Measurements from ENCODE around the gene NEDD4. TPM values are rescaled to one million over a fixed set of nuclear protein-coding genes. Genes with fewer than 3 reads are reported as not detected.
"Not testable (repeated sequence)": the region's sequence is repeated elsewhere in the genome, so short reads cannot be mapped to it uniquely, and the experiment has no call there.

Gene NEDD4
- total RNA-seq, 2 donors from 2014 or later = 14.5 to 15.3 TPM

GRCh38 chr15:55856506-55857164 lies 136.8 kb downstream of the NEDD4 start:
- no peak overlapping the region for H3K9ac ChIP-seq (ENCODE audit: low read depth in 2 of 2, low read length in 2 of 2)
- no peaks in the 10 kb centered on the region for H3K4me1 ChIP-seq
- no peaks in the 10 kb centered on the region for H3K27me3 ChIP-seq
- no peak for DNase-seq
- no peak overlapping the region for H3K4me3 ChIP-seq
- no peaks in the 10 kb centered on the region for H3K36me3 ChIP-seq
- no peak for TF ChIP-seq CTCF (IDR thresholded peaks at IDR 0.05)
- intact Hi-C loops (cut with DNase I) = no loop called here
- H3K9me3 ChIP-seq = no peaks in the 10 kb centered on the region
- no peak overlapping the region for H3K27ac ChIP-seq

GRCh38 chr15:55853134-55853533 lies 140.3 kb downstream of the NEDD4 start:
- H3K27ac ChIP-seq = no peak overlapping the region
- no peaks in the 10 kb centered on the region for H3K27me3 ChIP-seq
- intact Hi-C loops (cut with DNase I) = no loop called here
- no peak overlapping the region for H3K4me3 ChIP-seq
- no peaks in the 10 kb centered on the region for H3K36me3 ChIP-seq
- no peak for TF ChIP-seq CTCF (IDR thresholded peaks at IDR 0.05)
- no peaks in the 10 kb centered on the region for H3K4me1 ChIP-seq
- no peak overlapping the region for H3K9ac ChIP-seq (ENCODE audit: low read depth in 2 of 2, low read length in 2 of 2)
- no peaks in the 10 kb centered on the region for H3K9me3 ChIP-seq
- DNase-seq = no peak

GRCh38 chr15:55846116-55846707 lies 147.2 kb downstream of the NEDD4 start:
- Histone ChIP-seq H3K9me3 (no peaks in the 10 kb centered on the region), H3K36me3 (no peaks in the 10 kb centered on the region), H3K27me3 (no peaks in the 10 kb centered on the region), H3K27ac (no peak overlapping the region), H3K9ac (ENCODE audit: low read depth in 2 of 2, low read length in 2 of 2) (no peak overlapping the region), H3K4me1 (no peaks in the 10 kb centered on the region), H3K4me3 (no peak overlapping the region)
- TF ChIP-seq CTCF (IDR thresholded peaks at IDR 0.05) = peak; percentile 80
- DNase-seq = peak; percentile 72
- intact Hi-C loops (cut with DNase I) = no loop called here

- not testable (repeated sequence) for H3K36me3 ChIP-seq; H3K9me3 ChIP-seq; DNase-seq; H3K4me1 ChIP-seq; H3K27ac ChIP-seq; H3K4me3 ChIP-seq; H3K27me3 ChIP-seq; H3K9ac ChIP-seq (ENCODE audit: low read depth in 2 of 2, low read length in 2 of 2)
- intact Hi-C loops (cut with DNase I) = loop anchor here (2.0 kb wide), 1 partner anchor 192 kb away; no protein-coding TSS in a partner anchor
Observed at GRCh38 chr15:55842897-55843296, 150.5 kb downstream of the NEDD4 start.

- Histone ChIP-seq H3K4me3 (no peak overlapping the region), H3K9ac (ENCODE audit: low read depth in 2 of 2, low read length in 2 of 2) (no peak overlapping the region), H3K4me1 (no peaks in the 10 kb centered on the region), H3K9me3 (no peaks in the 10 kb centered on the region), H3K36me3 (no peaks in the 10 kb centered on the region), H3K27ac (no peak overlapping the region), H3K27me3 (no peaks in the 10 kb centered on the region)
- DNase-seq = no peak
- no peak for TF ChIP-seq CTCF (IDR thresholded peaks at IDR 0.05)
- intact Hi-C loops (cut with DNase I) = no loop called here
Observed at GRCh38 chr15:55835866-55836265, 157.5 kb downstream of the NEDD4 start.

GRCh38 chr15:55834331-55834730 lies 159.1 kb downstream of the NEDD4 start:
- intact Hi-C loops (cut with DNase I) = no loop called here
- H3K4me1 ChIP-seq = no peaks in the 10 kb centered on the region
- no peaks in the 10 kb centered on the region for H3K9me3 ChIP-seq
- H3K27me3 ChIP-seq = no peaks in the 10 kb centered on the region
- H3K4me3 ChIP-seq = no peak overlapping the region
- H3K36me3 ChIP-seq = no peaks in the 10 kb centered on the region
- H3K27ac ChIP-seq = no peak overlapping the region
- no peak for DNase-seq
- no peak for TF ChIP-seq CTCF (IDR thresholded peaks at IDR 0.05)
- no peak overlapping the region for H3K9ac ChIP-seq (ENCODE audit: low read depth in 2 of 2, low read length in 2 of 2)
